GM19025 (cell line): ENCODE results near the gene TRH.

Source experiments
- ATAC-seq: cut with Tn5 transposase; IDR thresholded peaks from one replicate; pipeline ENCODE4 v1.9.1; 2021; ENCODE audit warnings: mild to moderate bottlenecking, low read depth, moderate library complexity; ENCODE audit not compliant: unreplicated experiment

Gene TRH, protein sequence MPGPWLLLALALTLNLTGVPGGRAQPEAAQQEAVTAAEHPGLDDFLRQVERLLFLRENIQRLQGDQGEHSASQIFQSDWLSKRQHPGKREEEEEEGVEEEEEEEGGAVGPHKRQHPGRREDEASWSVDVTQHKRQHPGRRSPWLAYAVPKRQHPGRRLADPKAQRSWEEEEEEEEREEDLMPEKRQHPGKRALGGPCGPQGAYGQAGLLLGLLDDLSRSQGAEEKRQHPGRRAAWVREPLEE

DNA sequence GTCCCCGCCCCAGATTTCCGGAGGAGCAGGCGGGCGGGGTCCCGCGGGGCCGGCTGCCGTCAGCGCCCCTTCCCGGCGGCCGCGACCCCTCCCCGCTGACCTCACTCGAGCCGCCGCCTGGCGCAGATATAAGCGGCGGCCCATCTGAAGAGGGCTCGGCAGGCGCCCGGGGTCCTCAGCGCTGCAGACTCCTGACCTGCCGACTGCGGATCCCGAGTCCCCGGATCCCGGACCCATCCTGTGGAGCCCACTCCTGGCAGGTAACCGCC, at the start of gene TRH:
Gene TRH, plus strand, starts transcription at position 157 of the 269 bp plus-strand sequence. CDS start 1,097 bp downstream, outside the sequence.
- no peak for ATAC-seq

DNA sequence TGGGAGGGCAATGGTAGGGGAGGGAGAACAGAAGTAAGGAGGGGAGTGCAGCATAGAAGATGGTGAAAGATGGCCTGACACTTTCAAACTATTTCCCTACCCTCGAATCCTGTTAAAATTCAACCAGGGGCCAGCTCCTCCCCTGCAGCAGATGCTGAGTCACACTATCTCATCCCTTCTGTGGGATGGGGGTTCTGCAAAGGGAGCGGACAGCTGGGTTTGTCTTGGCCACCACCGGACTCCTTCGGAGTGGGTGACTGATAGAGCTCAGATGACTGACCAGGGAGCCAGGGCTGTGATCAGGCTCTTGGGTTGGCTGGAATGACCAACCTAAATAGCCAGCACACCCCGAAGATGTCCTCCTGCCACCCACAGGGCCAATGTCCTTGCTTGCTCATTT, 47.4 kb upstream of the TRH start:
- no peak for ATAC-seq

DNA sequence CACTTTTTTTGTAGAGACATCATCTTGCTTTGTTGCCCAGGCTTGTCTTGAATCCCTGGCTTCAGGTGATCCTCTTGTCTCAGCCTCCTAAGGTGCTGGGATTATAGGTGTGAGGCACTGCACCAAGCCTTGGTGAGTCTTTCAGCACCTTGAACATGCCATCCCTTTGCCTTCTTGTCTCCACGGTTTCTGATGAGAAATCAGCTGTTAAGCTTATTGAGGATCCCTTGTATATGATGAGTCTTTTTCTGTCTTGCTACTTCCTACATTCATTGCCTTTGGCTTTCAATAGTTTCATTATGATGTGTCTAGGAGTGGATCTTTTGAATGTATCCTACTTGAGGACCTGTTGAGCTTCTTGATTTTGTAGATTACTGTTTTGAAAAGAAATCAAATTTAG, 45.1 kb upstream of the TRH start:
- no peak for ATAC-seq

DNA sequence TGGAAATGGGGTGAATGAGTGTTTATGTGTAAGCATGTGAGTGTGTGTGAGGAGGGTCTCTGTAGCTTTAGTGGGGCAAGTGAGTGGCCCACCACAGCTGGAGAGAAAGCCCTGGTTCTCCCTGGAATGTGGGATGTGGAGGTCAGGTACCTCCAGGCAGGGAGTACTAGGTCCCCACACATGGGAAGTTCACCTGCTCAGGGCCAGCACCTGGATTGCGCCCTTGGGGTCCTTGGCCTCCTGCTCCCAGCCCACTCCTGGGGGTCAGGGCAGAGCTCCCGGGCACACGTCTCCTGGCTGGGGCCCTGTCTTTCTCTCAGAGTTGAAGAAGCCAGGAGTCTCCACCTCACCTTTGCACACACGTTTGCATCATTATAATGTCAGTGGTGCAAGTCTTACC, 41.0 kb upstream of the TRH start:
- no peak for ATAC-seq

DNA sequence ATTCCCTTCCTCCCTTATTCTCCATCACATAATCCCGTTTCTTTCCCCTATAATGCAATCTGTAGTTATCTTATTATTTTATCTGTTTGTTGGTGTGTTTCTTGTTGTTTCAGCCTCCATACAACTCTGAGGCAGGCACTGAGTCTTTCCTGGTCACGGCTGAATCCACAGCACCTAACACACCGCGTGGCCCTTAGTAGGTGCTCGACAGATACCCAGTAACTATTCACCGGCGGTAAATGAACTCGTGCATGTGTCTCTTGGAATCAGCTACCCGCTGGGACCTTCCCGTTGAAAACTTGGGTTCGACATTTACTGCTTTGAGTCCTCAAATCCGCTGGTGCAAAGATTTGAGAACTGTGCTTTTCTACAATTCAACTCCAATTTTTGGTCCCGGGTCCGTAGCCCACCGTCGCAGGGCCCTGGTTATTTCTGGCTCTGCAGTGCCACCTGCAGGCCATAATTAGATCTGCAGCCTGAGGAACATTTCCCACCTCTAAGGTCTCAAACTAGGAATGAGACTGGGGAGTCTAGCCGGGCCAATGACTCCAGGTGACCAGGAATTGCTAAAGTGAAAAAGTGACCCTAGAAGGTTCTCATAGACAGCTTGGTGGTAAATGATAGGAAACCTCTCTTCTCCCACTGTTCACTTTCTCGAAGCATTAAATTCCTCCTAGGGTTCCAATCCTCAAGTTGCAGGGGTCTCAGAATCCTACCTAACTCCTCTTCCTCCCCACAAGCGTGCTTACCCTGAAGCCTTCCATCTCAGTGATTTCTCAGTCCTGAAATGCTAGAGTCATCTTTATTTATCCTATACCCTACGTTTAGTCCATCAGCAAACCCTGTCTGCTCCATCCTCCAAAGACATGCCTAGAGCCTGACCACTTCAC, 40.0 kb upstream of the TRH start:
- ATAC-seq: no peak

DNA sequence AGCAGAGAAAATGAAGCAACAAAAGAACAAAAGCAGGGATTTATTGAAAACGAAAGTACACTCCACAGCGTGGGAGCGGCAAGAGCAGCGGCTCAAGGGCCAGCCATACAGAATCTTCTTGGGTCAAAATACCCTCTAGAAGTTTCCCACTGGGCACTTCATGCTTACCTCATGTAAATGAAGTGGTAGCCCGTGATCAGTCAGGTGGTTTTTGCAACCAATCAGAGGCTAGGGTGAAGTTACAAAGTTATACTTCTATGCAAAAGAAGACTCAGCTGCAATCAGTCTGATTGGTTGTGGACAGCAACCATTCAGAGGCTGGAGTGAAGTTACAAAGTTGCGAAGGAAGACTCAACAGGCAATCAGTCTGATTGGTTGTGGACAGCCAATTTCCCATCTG, 37.8 kb upstream of the TRH start:
- no peak for ATAC-seq

DNA sequence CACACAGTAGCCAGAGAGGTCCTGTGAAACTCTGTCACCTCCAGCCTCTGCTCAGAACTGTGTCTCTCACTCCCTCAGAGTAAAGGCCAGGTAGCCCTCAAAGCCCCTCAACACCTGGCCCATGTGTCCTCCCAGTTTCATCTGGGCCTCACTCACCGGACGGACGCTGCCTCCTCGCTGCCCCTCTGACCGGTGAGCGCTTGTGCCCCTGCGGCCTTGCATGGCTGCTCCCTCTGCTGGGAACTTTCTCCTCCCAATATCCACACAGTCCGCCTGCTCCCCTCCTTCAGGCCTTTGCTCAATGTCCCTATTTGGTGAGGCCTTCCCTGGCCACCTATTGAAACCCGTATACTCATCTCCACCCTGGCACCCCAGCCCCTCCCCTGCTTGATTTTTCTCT, 36.8 kb upstream of the TRH start:
- no peak for ATAC-seq

DNA sequence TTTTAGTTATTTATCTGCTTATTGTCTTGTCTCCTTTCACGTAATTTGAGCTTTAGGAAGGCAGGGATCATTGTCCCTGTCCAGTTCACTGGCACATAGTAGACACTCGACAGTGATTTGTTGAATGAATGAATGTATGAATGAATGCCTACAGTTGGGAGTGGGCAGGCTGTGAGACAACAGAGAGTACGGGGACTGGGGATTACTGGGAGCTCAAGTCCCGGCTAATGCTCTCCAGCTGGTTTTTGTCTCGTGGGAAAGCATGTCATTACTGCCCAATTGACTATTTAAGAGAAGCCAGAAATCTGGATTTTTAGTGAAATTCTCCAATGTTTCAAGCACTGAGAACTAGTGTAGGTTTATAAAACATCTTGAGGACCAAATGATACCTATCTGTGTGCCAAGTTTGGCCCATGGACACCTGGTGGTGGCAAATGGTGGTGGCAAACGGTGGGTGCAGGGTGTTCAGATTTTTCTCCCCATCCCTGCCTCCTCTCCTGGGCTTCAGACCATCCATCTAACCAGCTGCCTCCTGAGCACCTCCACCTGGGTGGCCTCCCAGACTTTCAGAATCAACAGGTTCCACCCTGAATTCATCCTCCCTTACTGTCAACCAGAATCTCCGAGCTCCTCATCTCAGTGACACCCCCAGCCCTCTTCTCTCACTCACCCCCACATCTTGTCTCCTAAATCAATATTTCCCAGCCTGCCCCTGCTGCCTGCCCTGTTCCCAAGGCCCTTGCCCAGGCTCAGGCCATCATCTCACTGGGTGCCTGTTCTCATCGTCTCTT, 36.2 kb upstream of the TRH start:
- ATAC-seq: no peak

DNA sequence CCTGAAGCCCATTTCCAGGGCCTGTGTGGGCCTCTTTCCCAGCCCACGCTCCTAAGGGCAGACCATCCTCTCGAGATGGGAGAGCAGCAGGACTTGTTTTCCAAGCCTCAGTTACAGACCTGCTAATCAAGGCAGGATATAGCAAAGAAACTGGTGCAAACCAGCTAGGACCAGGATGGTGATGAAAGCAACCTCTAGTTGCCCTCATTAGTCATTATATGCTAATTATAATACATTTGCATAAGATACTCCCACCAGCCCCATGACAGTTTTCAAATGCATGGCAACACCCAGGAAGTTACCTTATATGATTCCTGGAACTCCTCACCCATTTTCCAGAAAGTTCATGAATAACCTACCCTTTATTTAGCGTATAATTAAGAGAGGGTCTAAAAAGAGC, 34.4 kb upstream of the TRH start:
- ATAC-seq: no peak

DNA sequence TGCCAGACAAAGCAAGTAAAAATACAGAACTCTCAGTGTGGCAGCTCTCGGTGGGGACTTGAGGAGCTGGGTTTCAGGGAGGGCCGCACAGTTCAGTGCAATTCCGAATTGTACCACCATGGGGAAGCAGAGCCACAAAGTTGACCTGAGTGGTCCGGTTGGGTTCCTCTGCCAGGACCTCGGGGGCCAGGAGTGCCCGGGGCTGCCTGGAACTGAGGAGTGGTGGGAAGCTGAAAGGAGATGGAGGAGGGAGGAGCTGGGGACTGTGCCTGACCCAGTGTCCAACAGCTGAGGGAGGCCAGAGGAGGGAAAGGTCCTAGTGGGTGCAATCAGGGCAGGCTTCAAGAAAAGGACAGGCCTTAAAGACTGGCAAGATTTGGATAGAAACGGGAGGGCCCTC, 32.2 kb upstream of the TRH start:
- peak; percentile 58 for ATAC-seq

DNA sequence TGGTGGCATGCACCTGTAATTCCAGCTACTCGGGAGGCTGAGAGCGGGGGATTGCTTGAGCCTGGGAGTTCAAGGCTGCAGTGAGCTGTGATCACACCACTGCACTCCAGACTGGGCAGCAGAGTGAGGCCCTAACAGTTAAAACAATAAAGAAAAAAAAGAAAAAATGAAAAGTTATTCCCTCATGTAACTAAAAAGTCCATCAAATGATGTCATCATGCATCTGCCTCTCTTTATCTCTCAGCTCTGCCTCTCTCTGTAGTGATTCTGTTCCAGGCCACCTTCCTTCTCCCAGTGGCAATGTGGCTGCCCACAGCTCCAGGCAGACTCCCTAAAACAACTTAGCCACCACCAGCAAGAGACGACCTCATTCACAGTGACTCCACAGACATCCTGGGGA, 31.5 kb upstream of the TRH start:
- ATAC-seq: no peak

DNA sequence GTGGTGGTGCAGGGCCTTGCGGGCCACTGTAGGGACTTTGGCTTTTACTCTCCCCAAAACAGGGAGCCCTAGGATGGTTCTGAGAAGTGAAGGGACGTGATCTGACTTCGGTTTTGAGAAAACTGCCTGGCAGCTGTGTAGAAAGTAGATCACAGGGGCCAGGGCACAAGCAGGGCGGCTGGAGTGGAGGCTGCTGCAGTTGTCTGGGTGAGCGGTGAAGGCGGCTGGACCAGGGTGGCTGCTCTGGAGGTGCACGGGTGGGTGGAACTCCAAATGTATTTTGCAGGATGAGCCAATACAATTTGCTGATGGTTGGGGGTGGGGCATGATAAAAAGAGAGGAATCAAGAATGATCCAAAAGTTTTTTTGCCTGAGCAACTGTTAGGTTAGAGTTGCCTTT, 29.8 kb upstream of the TRH start:
- no peak for ATAC-seq

DNA sequence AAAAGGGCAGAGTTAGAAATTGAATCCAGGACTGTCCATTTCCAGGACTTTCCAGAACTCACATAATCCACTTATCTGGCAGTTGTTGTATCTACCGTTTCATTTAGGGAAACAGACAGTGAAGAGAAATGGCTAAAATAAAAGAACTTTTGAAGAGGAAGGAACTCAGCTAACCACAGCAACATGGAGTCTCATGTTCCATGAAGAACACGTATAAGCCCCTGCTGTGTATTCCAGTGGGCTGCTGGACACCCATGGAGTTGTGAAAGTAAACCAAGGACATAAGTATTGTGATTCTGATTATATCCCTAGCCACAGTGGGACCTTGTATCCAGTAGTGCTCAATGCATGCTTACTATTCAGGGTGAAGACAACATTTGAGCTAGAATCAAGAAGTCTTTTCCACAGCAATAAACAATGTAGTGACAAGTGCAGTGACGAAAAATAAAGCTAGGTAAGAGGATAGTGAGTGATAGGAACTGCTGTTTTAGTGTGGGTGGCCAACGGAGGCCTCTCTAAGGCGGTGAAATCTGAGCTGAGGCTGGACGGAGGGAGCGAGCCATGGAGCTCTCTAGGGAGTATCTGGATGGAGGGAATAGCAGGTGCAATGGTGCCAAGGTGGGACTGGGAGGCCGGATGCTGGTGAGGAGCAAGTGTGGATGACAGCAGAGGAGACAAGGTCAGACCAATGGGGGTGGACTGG, 26.8 kb upstream of the TRH start:
- ATAC-seq: no peak

DNA sequence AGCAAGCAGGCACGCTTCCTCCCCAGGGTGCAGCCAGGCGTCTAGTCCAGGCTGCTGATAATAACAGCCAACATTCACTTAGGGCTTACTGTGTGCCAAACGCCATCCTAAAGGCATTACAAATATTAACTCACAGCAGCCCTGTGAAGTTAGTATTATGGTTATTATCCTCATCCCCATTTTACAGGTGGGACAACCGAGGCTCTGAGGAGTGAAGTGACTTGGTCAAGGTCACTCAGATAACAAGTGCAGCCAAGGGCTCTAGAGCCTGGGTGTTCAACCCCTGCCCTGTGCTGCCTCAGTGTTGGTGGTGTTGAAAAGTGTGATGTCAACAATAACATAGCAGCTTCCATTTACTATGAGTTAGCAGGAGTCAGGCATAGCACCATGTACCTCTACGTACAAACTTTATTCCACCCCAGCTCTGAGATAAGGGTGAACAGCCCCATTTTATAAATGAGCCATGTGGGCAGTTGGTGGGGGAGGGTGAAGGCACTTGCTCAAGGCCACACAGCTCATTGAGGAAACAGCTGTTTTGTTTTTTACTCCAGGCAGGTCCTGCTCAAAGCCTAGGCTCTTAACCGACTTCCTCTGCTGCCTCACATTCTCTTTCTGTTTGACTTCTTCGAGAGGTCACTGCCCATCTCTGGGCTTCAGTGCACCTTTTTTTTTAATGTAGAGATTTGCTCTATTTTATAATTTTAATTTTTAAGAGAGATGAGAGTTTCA, 24.0 kb upstream of the TRH start:
- ATAC-seq: no peak

DNA sequence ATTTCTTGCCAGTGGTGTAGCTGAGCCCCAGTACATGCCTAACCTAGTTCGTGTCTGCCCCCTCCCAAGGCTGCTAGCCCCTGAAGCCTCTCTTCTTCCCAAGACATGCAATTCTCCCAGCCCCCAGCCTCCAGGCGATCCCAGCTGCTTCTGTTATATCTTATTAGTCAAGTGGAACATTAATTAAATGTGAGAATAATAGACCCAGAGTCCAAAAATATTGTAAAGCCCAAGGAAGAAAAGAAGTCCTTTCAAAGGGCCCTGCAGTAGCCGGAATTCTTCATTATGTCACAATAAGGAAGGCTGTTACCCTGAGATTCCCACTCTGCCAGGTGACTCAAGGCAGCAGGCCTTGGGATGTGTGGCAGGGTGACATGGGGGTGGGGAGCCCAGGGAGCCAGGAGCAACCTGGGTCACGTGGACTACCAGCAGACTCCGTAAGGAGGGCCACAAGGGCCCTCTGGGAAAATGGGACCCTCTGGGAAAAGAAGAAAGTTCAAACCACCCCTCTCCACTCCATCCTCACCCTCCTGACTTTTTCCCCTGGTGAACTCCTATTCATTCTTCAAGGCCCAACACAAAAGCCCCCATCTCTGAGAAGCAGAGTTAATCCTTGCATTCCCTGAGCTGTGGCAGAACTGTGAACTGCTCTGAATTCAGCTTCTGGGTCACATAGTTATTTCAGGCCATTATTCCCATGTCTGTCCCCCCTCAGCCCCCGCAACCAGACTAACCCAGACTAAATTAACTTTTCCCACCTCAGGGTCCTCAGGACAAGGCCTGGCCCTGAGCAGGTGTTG, 21.8 kb upstream of the TRH start:
- no peak for ATAC-seq

DNA sequence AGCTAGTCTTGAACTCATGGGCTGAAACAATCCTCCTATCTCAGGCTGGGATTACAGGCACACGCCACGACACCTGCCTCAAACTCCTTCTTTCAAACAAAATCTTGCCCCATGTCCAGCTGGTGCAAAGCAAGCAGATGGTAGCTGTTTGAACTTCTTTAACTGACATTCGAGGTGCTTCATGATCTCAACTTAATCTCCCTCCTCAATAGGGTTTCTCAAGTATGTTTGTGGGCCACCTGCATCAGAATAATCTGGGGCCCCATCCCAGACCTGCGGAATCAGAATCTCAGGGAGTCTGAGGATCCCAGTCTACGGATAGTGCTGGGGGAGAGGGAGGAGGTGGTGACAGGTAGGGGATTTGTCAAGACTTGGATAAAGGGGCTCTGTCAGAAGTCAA, 20.9 kb upstream of the TRH start:
- no peak for ATAC-seq

DNA sequence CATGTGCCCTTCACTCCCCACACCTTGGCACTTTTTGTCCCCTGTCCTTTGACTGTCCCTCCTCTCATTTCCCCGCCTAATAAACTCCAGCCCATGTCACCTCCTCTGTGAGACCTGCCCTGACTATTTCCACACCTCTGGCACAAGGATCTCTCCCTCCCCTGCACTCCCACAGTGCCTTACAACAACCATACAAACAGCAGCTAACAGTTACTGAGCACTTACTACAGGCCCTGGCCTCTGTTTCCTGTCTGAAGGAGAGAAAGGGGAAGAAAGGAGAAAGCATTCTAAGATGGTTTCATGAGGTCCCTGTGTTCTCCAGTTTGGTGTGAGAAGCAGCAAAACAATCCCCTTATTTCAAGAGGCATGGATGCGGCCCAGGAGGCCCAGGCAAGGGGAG, 20.0 kb upstream of the TRH start:
- no peak for ATAC-seq

DNA sequence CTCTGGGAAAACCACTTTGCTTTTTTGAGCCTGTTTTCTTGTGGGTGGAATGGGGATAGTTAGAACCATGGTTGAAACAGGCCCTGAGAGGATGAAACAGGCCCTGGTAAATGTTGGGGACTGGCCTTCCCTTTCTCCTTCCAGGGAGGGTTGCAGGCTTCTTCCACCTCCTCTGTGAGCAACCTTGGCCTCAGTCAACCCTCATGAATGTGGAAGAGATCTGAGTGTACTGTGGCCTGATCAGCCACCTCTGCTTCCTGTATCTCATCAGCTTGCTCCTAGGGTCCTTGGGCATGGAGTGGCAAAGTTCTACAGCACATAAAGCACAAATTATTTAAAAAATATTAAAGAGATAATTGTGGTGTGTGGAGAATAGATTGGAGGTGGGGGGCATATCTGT, 17.6 kb upstream of the TRH start:
- no peak for ATAC-seq

DNA sequence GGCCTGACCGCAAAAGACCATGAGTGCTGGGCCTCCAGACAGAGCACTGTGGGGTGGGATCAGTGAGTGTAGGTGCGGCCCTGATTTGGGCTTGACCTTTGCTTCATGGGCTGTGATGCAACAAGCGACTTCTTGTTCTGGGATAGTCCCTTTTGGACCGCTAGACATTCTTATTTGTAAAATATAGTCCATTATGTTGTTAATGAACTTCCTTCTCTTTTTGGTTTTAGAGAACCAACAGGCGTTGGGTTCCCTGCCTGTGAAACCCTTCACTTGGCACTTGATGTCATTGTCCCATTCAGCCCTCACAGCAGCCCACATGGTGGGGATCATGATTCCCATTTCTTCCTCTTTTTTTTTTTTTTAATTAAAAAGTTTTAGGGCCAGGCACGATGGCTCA, 15.8 kb upstream of the TRH start:
- ATAC-seq: no peak

DNA sequence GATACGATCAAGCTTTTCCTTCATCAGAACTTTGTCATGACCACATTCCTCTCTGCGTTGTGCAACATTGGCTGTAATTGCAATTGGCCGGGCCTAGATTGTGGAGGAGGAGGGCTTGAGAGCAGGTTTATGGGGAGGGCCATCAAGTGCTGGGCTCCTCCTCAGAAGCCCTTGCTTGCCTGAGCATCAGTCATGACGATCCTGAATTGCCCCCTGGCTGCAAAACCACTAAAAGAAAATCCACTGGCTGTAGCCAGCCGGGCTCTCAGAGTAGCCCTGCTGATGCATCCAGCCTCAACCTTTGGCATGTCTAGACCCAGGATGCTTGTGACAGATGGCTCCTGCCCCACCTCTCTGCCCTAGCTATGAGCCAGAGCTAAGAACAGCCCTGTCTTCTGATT, 13.4 kb upstream of the TRH start:
- no peak for ATAC-seq
